Mesenchymal stem cell (in vitro differentiated cells and primary cell): ENCODE measurements around the gene KCND3.

Source experiments
- DNase-seq: peaks from one replicate; pipeline ENCODE4 v3.0.0-alpha.2; 2013
- H2AFZ ChIP-seq: one replicate; pipeline ENCODE4 v1.6.1; 2013; ENCODE audit warnings: low read depth, mild to moderate bottlenecking, control low read depth, inconsistent platforms, low read length, moderate library complexity
- H2AK5ac ChIP-seq: 2 replicates; pipeline ENCODE4 v1.6.1; 2013; ENCODE audit warnings: low read length, moderate library complexity, mild to moderate bottlenecking, inconsistent platforms; ENCODE audit not compliant: severe bottlenecking
- H2BK120ac ChIP-seq: one replicate; pipeline ENCODE4 v1.6.1; 2013; ENCODE audit warnings: low read depth, mild to moderate bottlenecking, inconsistent platforms, low read length, moderate library complexity
- H2BK12ac ChIP-seq, 2 experiments: one replicate each; pipeline ENCODE4 v1.6.1; 2013; ENCODE audit warnings: inconsistent platforms in 2 of 2, low read length in 2 of 2, mild to moderate bottlenecking in 2 of 2, moderate library complexity in 2 of 2, control low read depth in 1 of 2
- H2BK15ac ChIP-seq: one replicate; pipeline ENCODE4 v1.6.1; 2013; ENCODE audit warnings: mild to moderate bottlenecking, low read depth, inconsistent platforms; ENCODE audit not compliant: poor library complexity, severe bottlenecking
- H2BK5ac ChIP-seq: 2 replicates; pipeline ENCODE4 v1.6.1; 2013; ENCODE audit warnings: low read depth, mild to moderate bottlenecking, low read length, control low read depth, inconsistent platforms; ENCODE audit not compliant: poor library complexity, severe bottlenecking
- H3K14ac ChIP-seq, 2 experiments: one replicate each; pipeline ENCODE4 v1.6.1; 2013; ENCODE audit warnings: inconsistent platforms in 2 of 2, low read length in 2 of 2, control low read depth in 1 of 2, mild to moderate bottlenecking in 1 of 2, moderate library complexity in 1 of 2
- H3K18ac ChIP-seq, 2 experiments: one replicate each; pipeline ENCODE4 v1.6.1; 2013; ENCODE audit warnings: inconsistent platforms in 2 of 2, low read length in 2 of 2, control low read depth in 1 of 2, low read depth in 1 of 2, mild to moderate bottlenecking in 1 of 2
- H3K23ac ChIP-seq, 2 experiments: one replicate each; pipeline ENCODE4 v1.6.1; 2013; ENCODE audit warnings: inconsistent platforms in 2 of 2, low read length in 2 of 2, mild to moderate bottlenecking in 2 of 2, moderate library complexity in 2 of 2, control low read depth in 1 of 2
- H3K27ac ChIP-seq: 2 replicates; pipeline ENCODE4 v1.5.1; 2013; ENCODE audit warnings: mild to moderate bottlenecking, moderate library complexity, low read length, control low read depth, inconsistent platforms; ENCODE audit not compliant: poor library complexity, severe bottlenecking
- H3K27me3 ChIP-seq, 2 experiments: 2 replicates each; pipeline versions ENCODE4 v1.6.1 to v1.7.0; 2013; ENCODE audit warnings: low read length in 2 of 2, mild to moderate bottlenecking in 2 of 2, moderate library complexity in 2 of 2, control low read depth in 1 of 2, inconsistent platforms in 1 of 2; ENCODE audit not compliant: control insufficient read depth in 1 of 2, insufficient read depth in 1 of 2
- H3K36me3 ChIP-seq, 2 experiments: 2 replicates each; pipeline versions ENCODE4 v1.6.1 to v1.7.0; 2013; ENCODE audit warnings: low read length in 2 of 2, control low read depth in 1 of 2, inconsistent platforms in 1 of 2, low read depth in 1 of 2, mild to moderate bottlenecking in 1 of 2; ENCODE audit not compliant: insufficient read depth in 2 of 2, control insufficient read depth in 1 of 2
- H3K4ac ChIP-seq, 2 experiments: one replicate each; pipeline ENCODE4 v1.6.1; 2013; ENCODE audit warnings: inconsistent platforms in 2 of 2, low read length in 2 of 2, mild to moderate bottlenecking in 2 of 2, moderate library complexity in 2 of 2, control low read depth in 1 of 2, low read depth in 1 of 2
- H3K4me1 ChIP-seq: 2 replicates; pipeline ENCODE4 v1.6.1; 2013; ENCODE audit warnings: low read depth, low read length, control low read depth; ENCODE audit not compliant: control insufficient read depth, insufficient read depth
- H3K4me2 ChIP-seq: 2 replicates; pipeline ENCODE4 v1.6.1; 2013; ENCODE audit warnings: low read length, mild to moderate bottlenecking, inconsistent platforms; ENCODE audit not compliant: poor library complexity, severe bottlenecking
- H3K4me3 ChIP-seq, 2 experiments: 2 replicates each; pipeline versions ENCODE4 v1.5.1 to v1.7.0; 2013; ENCODE audit warnings: low read length in 2 of 2, mild to moderate bottlenecking in 2 of 2, control low read depth in 1 of 2, low read depth in 1 of 2; ENCODE audit not compliant: insufficient read depth in 1 of 2
- H3K79me1 ChIP-seq: replicated peaks from 2 replicates; pipeline ENCODE4 v1.6.1; 2013; ENCODE audit warnings: mild to moderate bottlenecking, control low read depth, low read length, inconsistent platforms; ENCODE audit not compliant: poor library complexity, severe bottlenecking
- H3K9ac ChIP-seq: 2 replicates; pipeline ENCODE4 v1.7.0; 2013; ENCODE audit warnings: mild to moderate bottlenecking, low read length, moderate library complexity
- H3K9me3 ChIP-seq: 2 replicates; pipeline ENCODE4 v1.7.0; 2013; ENCODE audit warnings: mild to moderate bottlenecking, low read length; ENCODE audit not compliant: control insufficient read depth
- H4K8ac ChIP-seq: one replicate; pipeline ENCODE4 v1.6.1; 2013; ENCODE audit warnings: inconsistent platforms, mild to moderate bottlenecking, low read length, moderate library complexity
- H4K91ac ChIP-seq: one replicate; pipeline ENCODE4 v1.6.1; 2013; ENCODE audit warnings: mild to moderate bottlenecking, low read length, inconsistent platforms
- WGBS: methylation state at CpG from one replicate; pipeline ENCODE4 v1.1.7; 2013; ENCODE audit warnings: mixed read lengths; 5-methylcytosine and 5-hydroxymethylcytosine counted together

KCND3 gene

GRCh38 chr1:111778066-111778465 lies 211.4 kb downstream of the KCND3 start:
- Histone ChIP-seq H3K27me3 (peaks cover 0 to 10% of the 10 kb centered on the region in 2 experiments), H2BK120ac (no peak overlapping the region), H3K9me3 (no peaks in the 10 kb centered on the region), H3K14ac (no peak overlapping the region), H3K9ac (no peak overlapping the region), H3K23ac (no peak overlapping the region), H2BK12ac (no peak overlapping the region), H3K4ac (no peak overlapping the region), H3K27ac (no peak overlapping the region), H4K91ac (no peak overlapping the region), H2BK5ac (no peak overlapping the region), H2AK5ac (peak overlapping the region; percentile 35), H3K4me1 (no peaks in the 10 kb centered on the region), H3K36me3 (no peaks in the 10 kb centered on the region), H3K79me1 (no peaks in the 10 kb centered on the region), H3K18ac (no peak overlapping the region), H2BK15ac (no peak overlapping the region), H3K4me3 (no peak overlapping the region), H4K8ac (no peak overlapping the region), H3K4me2 (no peak overlapping the region), H2AFZ (no peak overlapping the region)
- no peak for DNase-seq
- 92% methylated on average over 5 of the region's 6 CpGs for WGBS

GRCh38 chr1:111777301-111777700 lies 212.2 kb downstream of the KCND3 start:
- no peaks in the 10 kb centered on the region for H3K4me1 ChIP-seq
- no peak overlapping the region for H4K91ac ChIP-seq
- no peak overlapping the region for H3K27ac ChIP-seq
- H2BK12ac ChIP-seq, result no peak overlapping the region
- no peak overlapping the region for H2AK5ac ChIP-seq
- H3K36me3 ChIP-seq, result no peaks in the 10 kb centered on the region
- H2AFZ ChIP-seq, result no peak overlapping the region
- H3K23ac ChIP-seq, result no peak overlapping the region
- no peak overlapping the region for H3K9ac ChIP-seq
- no peak overlapping the region for H3K18ac ChIP-seq
- no peaks in the 10 kb centered on the region for H3K9me3 ChIP-seq
- no peak overlapping the region for H3K14ac ChIP-seq
- no peak overlapping the region for H4K8ac ChIP-seq
- no peak overlapping the region for H2BK15ac ChIP-seq
- no peak overlapping the region for H3K4me2 ChIP-seq
- H3K4ac ChIP-seq, result no peak overlapping the region
- 96% methylated on average over 1 of the region's 1 CpG for WGBS
- peaks cover 0 to 8% of the 10 kb centered on the region in 2 experiments for H3K27me3 ChIP-seq
- no peak overlapping the region for H2BK120ac ChIP-seq
- H2BK5ac ChIP-seq, result no peak overlapping the region
- no peaks in the 10 kb centered on the region for H3K79me1 ChIP-seq
- H3K4me3 ChIP-seq, result no peak overlapping the region
- DNase-seq, result no peak

GRCh38 chr1:111776861-111777260 lies 212.6 kb downstream of the KCND3 start:
- Histone ChIP-seq H3K4me2 (no peak overlapping the region), H2BK120ac (no peak overlapping the region), H3K9me3 (no peaks in the 10 kb centered on the region), H3K79me1 (no peaks in the 10 kb centered on the region), H3K4me3 (no peak overlapping the region), H3K36me3 (no peaks in the 10 kb centered on the region), H2BK15ac (no peak overlapping the region), H3K23ac (no peak overlapping the region), H3K4ac (no peak overlapping the region), H3K14ac (no peak overlapping the region), H2BK12ac (no peak overlapping the region), H3K18ac (no peak overlapping the region), H2BK5ac (no peak overlapping the region), H2AK5ac (no peak overlapping the region), H3K27me3 (peaks cover 0 to 6% of the 10 kb centered on the region in 2 experiments), H3K9ac (no peak overlapping the region), H3K4me1 (no peaks in the 10 kb centered on the region), H3K27ac (no peak overlapping the region), H4K91ac (no peak overlapping the region), H2AFZ (no peak overlapping the region), H4K8ac (no peak overlapping the region)
- 95% methylated on average over 8 of the region's 8 CpGs for WGBS
- no peak for DNase-seq

GRCh38 chr1:111776391-111776790 lies 213.1 kb downstream of the KCND3 start:
- H3K9me3 ChIP-seq, result no peaks in the 10 kb centered on the region
- no peak overlapping the region for H2AFZ ChIP-seq
- H3K79me1 ChIP-seq, result no peaks in the 10 kb centered on the region
- no peak overlapping the region for H3K4ac ChIP-seq
- H4K91ac ChIP-seq, result no peak overlapping the region
- no peak overlapping the region for H2BK5ac ChIP-seq
- no peak overlapping the region for H3K18ac ChIP-seq
- H3K27me3 ChIP-seq, result peaks cover 0 to 4% of the 10 kb centered on the region in 2 experiments
- no peak overlapping the region for H2BK120ac ChIP-seq
- no peaks in the 10 kb centered on the region for H3K4me1 ChIP-seq
- no peak overlapping the region for H4K8ac ChIP-seq
- H2AK5ac ChIP-seq, result no peak overlapping the region
- no peak overlapping the region for H3K23ac ChIP-seq
- H3K36me3 ChIP-seq, result no peaks in the 10 kb centered on the region
- no peak overlapping the region for H3K4me3 ChIP-seq
- H3K4me2 ChIP-seq, result no peak overlapping the region
- no peak for DNase-seq
- no peak overlapping the region for H3K14ac ChIP-seq
- H3K27ac ChIP-seq, result no peak overlapping the region
- H2BK12ac ChIP-seq, result no peak overlapping the region
- no peak overlapping the region for H2BK15ac ChIP-seq
- WGBS, result 30% methylated on average over 1 of the region's 2 CpGs
- H3K9ac ChIP-seq, result no peak overlapping the region
